Epithelial cell of esophagus (primary cell): ENCODE results near the gene SIAH3.

Experiments used
- DNase-seq: peaks from one replicate; pipeline ENCODE4 v3.0.0; 2010; ENCODE audit warnings: low read depth
- H3K4me3 ChIP-seq: 2 replicates; pipeline ENCODE4 v1.5.1; 2011; ENCODE audit warnings: mild to moderate bottlenecking, low read length, control low read depth
- TF ChIP-seq, protein P1 (sequence below): IDR thresholded peaks from 2 replicates; pipeline ENCODE4 v1.5.1; 2011; ENCODE audit warnings: low read depth, mild to moderate bottlenecking, low read length, control low read depth, inconsistent platforms; ENCODE audit not compliant: insufficient read depth; ENCODE audit errors: missing control alignments

The SIAH3 gene

GRCh38 chr13:45850027-45850613, 1.4 kb downstream of the SIAH3 start:
- TF ChIP-seq, protein P1, sequence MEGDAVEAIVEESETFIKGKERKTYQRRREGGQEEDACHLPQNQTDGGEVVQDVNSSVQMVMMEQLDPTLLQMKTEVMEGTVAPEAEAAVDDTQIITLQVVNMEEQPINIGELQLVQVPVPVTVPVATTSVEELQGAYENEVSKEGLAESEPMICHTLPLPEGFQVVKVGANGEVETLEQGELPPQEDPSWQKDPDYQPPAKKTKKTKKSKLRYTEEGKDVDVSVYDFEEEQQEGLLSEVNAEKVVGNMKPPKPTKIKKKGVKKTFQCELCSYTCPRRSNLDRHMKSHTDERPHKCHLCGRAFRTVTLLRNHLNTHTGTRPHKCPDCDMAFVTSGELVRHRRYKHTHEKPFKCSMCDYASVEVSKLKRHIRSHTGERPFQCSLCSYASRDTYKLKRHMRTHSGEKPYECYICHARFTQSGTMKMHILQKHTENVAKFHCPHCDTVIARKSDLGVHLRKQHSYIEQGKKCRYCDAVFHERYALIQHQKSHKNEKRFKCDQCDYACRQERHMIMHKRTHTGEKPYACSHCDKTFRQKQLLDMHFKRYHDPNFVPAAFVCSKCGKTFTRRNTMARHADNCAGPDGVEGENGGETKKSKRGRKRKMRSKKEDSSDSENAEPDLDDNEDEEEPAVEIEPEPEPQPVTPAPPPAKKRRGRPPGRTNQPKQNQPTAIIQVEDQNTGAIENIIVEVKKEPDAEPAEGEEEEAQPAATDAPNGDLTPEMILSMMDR: no peak
- H3K4me3 ChIP-seq: no peak overlapping the region
- no peak for DNase-seq

DNA sequence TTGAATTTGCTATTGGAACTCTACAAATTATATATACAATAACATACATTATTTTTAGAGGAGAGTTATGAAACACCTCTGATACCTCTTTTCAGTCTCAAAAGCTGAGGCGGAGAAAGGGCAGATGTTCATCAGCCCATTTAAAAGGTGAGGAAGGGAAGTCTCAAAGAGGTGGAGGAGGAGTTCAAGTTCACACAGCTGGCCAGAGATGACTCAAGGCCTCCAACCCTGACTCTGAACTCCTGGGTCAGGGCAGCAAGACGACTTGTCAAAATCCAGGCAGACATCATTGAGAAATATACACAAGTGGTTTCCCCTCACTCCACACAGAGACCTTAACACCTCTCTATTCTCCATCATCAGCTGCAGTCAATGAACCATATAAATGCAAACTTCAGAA, 2.1 kb downstream of the SIAH3 start:
- TF ChIP-seq, protein P1: no peak
- H3K4me3 ChIP-seq: no peak overlapping the region
- DNase-seq: no peak

GRCh38 chr13:45847554-45848224, 3.9 kb downstream of the SIAH3 start:
- TF ChIP-seq, protein P1: no peak
- no peak overlapping the region for H3K4me3 ChIP-seq
- DNase-seq: no peak

- DNase-seq: no peak
- TF ChIP-seq, protein P1: no peak
- H3K4me3 ChIP-seq: no peak overlapping the region
Observed at GRCh38 chr13:45846681-45847080, 4.9 kb downstream of the SIAH3 start.

GRCh38 chr13:45838171-45838745, 13.3 kb downstream of the SIAH3 start:
- no peak overlapping the region for H3K4me3 ChIP-seq
- TF ChIP-seq, protein P1: no peak
- DNase-seq: no peak

GRCh38 chr13:45837111-45837510, 14.4 kb downstream of the SIAH3 start:
- TF ChIP-seq, protein P1: no peak
- no peak for DNase-seq
- H3K4me3 ChIP-seq: no peak overlapping the region
